CD4-positive, alpha-beta T cell treated with Interleukin-10 for 1 hour (primary cell): Measurements from ENCODE around the gene LYPD3.
"Not testable (repeated sequence)": the region's sequence is repeated elsewhere in the genome, so short reads cannot be mapped to it uniquely, and the experiment has no call there.

Experiments
- DNase-seq: peaks from one replicate; pipeline ENCODE4 v3.0.0-alpha.2; 2020

The LYPD3 gene

GRCh38 chr19:43460362-43461016 is 4.9 kb downstream of the LYPD3 start:
- DNase-seq = no peak

DNA sequence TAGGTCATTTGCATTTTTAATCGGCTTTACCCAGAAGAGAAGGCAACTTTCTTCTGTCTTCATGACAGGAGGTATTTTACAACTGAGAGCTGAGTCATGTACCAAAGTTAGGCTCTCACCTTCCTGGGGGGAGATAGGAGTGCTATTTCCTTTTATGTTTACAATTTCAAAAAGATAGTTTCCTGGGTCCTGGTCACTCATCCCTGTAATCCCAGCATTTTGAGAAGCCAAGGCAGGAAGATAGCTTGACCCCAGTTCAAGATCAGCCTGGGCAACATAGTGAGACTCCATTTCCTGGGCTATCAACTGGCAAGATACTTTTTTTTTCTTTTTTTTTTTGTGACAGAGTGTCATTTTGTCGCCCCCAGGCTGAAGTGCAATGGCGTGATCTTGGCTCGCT is 7.6 kb downstream of the LYPD3 start:
- DNase-seq = no peak

DNA sequence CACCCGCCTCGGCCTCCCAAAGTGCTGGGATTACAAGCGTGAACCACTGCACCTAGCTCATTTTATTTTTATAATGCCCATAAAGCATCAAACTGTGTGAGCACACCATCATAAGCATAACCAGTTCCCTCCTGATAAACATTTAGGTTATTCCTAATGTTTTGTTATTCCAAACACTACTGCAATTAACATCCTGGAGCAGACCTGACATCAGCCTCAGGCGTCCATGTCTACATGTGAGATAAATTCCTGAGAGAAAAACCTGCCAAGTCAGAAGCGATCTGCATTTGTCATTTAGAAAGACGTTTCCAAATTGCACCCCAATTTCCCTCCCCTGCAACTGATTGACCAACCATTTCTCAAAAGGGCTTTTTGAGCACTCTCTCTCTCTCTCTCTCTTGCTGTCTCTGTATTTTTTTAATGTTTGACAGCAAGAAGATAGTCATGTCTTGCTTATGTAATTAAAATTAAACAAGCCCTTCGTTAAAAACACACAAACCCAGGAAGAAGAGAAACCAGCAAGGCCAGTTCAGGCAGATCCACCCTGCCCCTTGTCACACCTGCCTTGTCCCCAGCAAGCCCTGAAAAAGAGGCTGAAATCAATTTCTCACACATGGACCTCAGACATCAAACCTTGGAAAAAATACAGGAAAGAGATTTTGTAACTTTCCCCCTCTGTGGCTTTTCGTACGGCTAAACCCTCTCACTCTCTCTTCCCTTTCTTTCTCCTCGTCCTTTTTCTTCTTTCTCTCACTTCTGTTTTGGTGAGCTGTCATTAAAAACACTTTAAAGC is 9.9 kb downstream of the LYPD3 start:
- no peak for DNase-seq

DNA sequence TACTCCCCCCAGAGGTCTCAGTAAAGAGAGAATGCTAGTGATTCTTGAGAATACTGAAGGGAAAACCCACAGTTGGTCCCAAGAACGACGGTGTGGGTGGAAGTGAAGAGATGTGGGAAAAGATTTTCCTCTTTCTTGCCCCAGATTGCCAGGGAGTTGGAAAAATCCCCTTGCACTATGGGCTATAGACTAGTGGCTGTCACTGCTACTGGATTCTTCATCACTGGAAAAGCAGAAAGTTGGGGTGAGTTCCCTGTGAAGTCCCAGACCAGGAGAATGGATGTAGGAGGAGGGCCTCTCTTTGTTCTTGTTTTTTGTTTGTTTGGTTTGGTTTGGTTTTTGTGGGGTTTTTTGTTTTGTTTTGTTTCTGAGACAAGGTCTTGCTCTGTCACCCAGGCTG is 11.4 kb downstream of the LYPD3 start:
- DNase-seq = no peak

GRCh38 chr19:43452582-43452981 is 12.8 kb downstream of the LYPD3 start:
- DNase-seq = no peak

- no peak for DNase-seq
These were observed 14.8 kb downstream of the LYPD3 start for GRCh38 chr19:43450545-43450997.

DNA sequence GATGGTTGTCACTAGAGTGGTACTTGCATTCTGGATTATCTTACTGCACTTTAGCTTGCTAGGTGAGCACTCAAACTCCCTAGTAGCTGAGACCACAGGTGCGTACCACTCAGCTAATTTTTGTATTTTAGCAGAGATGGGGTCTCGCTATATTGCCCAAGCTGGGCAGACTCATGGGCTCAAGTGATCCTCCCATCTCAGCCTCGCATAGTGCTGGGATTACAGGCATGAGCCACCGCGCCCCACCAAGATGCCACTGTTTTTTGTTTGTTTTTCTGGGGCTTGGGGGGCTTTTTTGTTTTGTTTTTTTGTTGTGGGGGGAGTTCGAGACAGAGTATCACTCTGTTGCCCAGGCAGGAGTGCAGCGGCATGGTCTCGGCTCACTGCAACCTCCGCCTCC is 17.8 kb downstream of the LYPD3 start:
- DNase-seq = no peak

- DNase-seq = peak; percentile 84
These were observed 18.5 kb downstream of the LYPD3 start for GRCh38 chr19:43446746-43447489.

GRCh38 chr19:43445426-43445825 is 20.0 kb downstream of the LYPD3 start:
- no peak for DNase-seq

- no peak for DNase-seq
These were observed 20.7 kb downstream of the LYPD3 start for GRCh38 chr19:43444531-43445287.

DNA sequence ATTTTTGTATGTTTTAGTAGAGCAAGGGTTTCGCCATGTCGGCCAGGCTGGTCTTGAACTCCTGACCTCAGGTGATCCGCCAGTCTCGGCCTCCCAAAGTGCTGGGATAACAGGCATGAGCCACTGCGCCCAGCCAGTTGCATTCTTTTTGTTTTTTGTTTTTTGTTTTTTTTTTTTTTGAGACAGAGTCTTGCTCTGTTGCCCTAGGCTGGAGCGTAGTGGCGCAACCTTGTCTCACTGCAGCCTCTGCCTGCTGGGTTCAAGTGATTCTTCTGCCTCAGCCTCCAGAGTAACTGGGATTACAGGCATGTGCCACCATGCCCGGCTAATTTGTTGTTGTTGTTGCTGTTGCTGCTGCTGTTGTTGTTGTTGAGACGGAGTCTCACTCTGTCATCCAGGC is 21.3 kb downstream of the LYPD3 start:
- DNase-seq = not testable (repeated sequence)

- DNase-seq = no peak
These were observed 23.7 kb downstream of the LYPD3 start for GRCh38 chr19:43441716-43442115.

DNA sequence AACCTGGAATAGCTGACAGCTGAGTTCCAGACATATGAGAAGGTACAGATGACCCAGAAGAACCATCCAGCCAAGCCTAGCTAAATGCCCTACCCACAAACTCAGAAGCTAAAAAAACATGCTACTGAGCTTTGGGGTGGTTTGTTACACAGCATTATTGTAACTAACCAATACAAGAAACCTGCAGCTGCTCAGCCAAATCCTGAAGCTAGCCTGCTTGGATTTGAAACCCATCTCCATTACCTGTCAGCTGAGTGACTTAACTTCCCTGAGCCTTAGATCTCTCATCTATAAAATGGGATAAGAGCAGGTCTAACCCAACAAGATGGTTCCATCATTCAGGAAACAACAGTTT is 25.7 kb downstream of the LYPD3 start:
- DNase-seq = no peak

- peak; percentile 87 for DNase-seq
These were observed 26.2 kb downstream of the LYPD3 start for GRCh38 chr19:43439032-43439708.

GRCh38 chr19:43438291-43439031 is 26.9 kb downstream of the LYPD3 start:
- DNase-seq = no peak

GRCh38 chr19:43437712-43438111 is 27.7 kb downstream of the LYPD3 start:
- DNase-seq = no peak

DNA sequence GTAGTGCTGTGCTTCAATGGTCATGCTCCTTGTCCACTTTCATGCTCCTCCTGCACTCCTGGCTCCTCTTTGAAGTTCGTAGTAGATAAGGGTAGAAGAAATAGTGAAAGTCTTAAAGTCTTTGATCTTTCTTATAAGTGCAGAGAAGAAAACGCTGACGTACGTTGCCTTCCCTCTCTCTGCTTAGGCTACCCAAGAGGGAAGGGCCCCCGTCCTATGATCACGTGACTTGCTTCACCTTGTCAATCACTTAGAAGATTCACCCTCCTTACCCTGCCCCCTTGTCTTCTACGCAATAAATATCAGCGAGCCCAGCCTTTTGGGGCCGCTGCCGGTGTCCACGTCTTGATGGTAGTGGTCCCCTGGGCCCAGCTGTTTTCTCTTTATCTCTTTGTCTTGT is 28.1 kb downstream of the LYPD3 start:
- DNase-seq = not testable (repeated sequence)

DNA sequence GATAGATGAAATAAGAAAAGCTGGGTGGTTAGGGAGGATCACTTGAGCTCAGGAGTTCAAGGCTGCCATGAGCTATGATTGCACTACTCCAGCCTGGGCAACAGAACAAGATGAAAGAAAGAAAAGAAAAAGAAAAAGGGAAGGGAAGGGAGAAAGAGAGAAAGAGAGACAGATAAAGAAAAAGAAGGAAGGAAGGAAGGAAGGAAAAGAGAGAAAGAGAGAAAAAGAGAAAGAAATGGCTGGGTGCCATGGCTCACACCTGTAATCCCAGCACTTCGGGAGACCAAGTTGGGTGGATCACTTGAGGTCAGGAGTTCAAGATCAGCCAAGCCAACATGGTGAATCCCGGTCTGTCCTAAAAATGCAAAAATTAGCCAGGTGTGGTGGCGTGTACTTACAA is 29.6 kb downstream of the LYPD3 start:
- DNase-seq = no peak

DNA sequence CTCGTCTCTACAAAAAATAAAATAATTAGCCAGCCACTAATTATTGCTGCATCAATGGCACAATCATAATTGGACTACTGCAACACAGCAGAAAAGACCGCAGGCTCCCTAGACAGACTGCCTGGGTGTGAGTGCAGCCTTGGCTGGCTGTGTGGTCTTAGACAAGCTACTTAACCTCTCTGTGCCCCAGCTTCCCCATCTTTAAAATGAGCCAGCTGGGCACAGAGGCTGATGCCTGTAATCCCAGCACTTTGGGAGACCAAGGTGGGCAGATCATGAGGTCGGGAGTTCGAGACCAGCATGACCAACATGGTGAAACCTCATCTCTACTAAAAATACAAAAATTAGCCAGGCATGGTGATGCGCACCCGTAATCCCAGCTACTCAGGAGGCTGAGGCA is 31.7 kb downstream of the LYPD3 start:
- no peak for DNase-seq

GRCh38 chr19:43433358-43433673 is 32.1 kb downstream of the LYPD3 start:
- DNase-seq = no peak

GRCh38 chr19:43430976-43431375 is 34.4 kb downstream of the LYPD3 start:
- DNase-seq = no peak

GRCh38 chr19:43430142-43430710 is 35.2 kb downstream of the LYPD3 start:
- no peak for DNase-seq
